ENCODE data around the gene GFAP. TPM values are rescaled to one million over a fixed set of nuclear protein-coding genes. Genes with fewer than 3 reads are reported as not detected.

The GFAP gene
- total and polyA plus RNA-seq, 4 donors: 0.24 to 0.42 (median 0.33) TPM; not detected in 1

- no peak for TF ChIP-seq RXRA (IDR thresholded peaks at IDR 0.05)
- H3K9me3 ChIP-seq (ENCODE audit: control insufficient read depth in 4 of 4, low read length in 3 of 4): no peaks in the 10 kb centered on the region
- 93% methylated on average over 12 of the region's 12 CpGs for WGBS
- DNase-seq (ENCODE audit: low spot score): no peak
- H3K4me1 ChIP-seq (ENCODE audit: control insufficient read depth in 4 of 4, insufficient read depth in 4 of 4, low read length in 3 of 4): no peaks in the 10 kb centered on the region
- no peaks in the 10 kb centered on the region for H3K27me3 ChIP-seq (ENCODE audit: control insufficient read depth in 4 of 4, insufficient read depth in 4 of 4, low read length in 3 of 4)
- no peak overlapping the region for H3K9ac ChIP-seq (ENCODE audit: low read depth in 1 of 2, low read length in 2 of 2)
- peaks cover 13 to 74% (median 51%) of the 10 kb centered on the region in 4 donors for H3K36me3 ChIP-seq (ENCODE audit: control insufficient read depth in 4 of 4, insufficient read depth in 3 of 4, low read depth in 1 of 4, low read length in 3 of 4)
- H3K27ac ChIP-seq (ENCODE audit: low read depth in 1 of 2, low read length in 2 of 2): no peak overlapping the region
- no peak overlapping the region for H3K4me3 ChIP-seq (ENCODE audit: low read depth in 1 of 3, low read length in 3 of 3)
These were observed 43.7 kb downstream of the GFAP start for GRCh38 chr17:44871556-44871955.

- Histone ChIP-seq H3K36me3 (ENCODE audit: control insufficient read depth in 4 of 4, insufficient read depth in 3 of 4, low read depth in 1 of 4, low read length in 3 of 4) (peaks cover 11 to 74% (median 51%) of the 10 kb centered on the region in 4 donors), H3K4me3 (ENCODE audit: low read depth in 1 of 3, low read length in 3 of 3) (no peak overlapping the region), H3K27ac (ENCODE audit: low read depth in 1 of 2, low read length in 2 of 2) (no peak overlapping the region), H3K9me3 (ENCODE audit: control insufficient read depth in 4 of 4, low read length in 3 of 4) (no peaks in the 10 kb centered on the region), H3K27me3 (ENCODE audit: control insufficient read depth in 4 of 4, insufficient read depth in 4 of 4, low read length in 3 of 4) (no peaks in the 10 kb centered on the region), H3K4me1 (ENCODE audit: control insufficient read depth in 4 of 4, insufficient read depth in 4 of 4, low read length in 3 of 4) (peaks cover 0 to under 1% (median 0%) of the 10 kb centered on the region in 4 donors), H3K9ac (ENCODE audit: low read depth in 1 of 2, low read length in 2 of 2) (no peak overlapping the region)
- WGBS: 95% methylated on average over 3 of the region's 3 CpGs
- TF ChIP-seq HNF4G (IDR thresholded peaks at IDR 0.05) (no peak), NR2F2 (IDR thresholded peaks at IDR 0.05) (no peak), FOXA1 (IDR thresholded peaks at IDR 0.05) (no peak), HNF4A (conservative IDR thresholded peaks at IDR 0.05) (no peak), RXRA (IDR thresholded peaks at IDR 0.05) (no peak), FOXA2 (IDR thresholded peaks at IDR 0.05) (no peak)
- TF ChIP-seq, protein P1, sequence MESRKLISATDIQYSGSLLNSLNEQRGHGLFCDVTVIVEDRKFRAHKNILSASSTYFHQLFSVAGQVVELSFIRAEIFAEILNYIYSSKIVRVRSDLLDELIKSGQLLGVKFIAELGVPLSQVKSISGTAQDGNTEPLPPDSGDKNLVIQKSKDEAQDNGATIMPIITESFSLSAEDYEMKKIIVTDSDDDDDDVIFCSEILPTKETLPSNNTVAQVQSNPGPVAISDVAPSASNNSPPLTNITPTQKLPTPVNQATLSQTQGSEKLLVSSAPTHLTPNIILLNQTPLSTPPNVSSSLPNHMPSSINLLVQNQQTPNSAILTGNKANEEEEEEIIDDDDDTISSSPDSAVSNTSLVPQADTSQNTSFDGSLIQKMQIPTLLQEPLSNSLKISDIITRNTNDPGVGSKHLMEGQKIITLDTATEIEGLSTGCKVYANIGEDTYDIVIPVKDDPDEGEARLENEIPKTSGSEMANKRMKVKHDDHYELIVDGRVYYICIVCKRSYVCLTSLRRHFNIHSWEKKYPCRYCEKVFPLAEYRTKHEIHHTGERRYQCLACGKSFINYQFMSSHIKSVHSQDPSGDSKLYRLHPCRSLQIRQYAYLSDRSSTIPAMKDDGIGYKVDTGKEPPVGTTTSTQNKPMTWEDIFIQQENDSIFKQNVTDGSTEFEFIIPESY (IDR thresholded peaks at IDR 0.05): no peak
- no peak for DNase-seq (ENCODE audit: low spot score)
These were observed 47.5 kb downstream of the GFAP start for GRCh38 chr17:44867841-44868240.

DNA sequence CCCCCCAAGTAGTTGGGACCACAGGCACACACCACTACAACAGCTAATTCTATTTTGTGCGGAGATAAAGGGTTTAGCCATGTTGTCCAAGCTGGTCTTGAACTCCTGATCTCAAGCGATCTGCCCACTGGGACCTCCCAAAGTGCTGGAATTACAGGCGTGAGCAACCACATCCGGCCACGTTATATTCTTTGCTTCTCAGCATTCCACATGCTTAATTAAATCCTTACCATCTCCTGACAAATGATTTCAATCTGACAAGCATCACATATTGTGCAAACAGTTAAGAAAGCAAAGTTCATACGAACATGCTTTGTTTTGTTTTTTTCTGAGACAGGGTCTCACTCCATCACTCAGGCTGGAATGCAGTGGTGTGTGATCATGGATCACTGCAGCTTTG, 49.4 kb downstream of the GFAP start:
- H3K27ac ChIP-seq (ENCODE audit: low read depth in 1 of 2, low read length in 2 of 2): no peak overlapping the region
- H3K36me3 ChIP-seq (ENCODE audit: control insufficient read depth in 4 of 4, insufficient read depth in 3 of 4, low read depth in 1 of 4, low read length in 3 of 4): peaks cover 12 to 72% (median 43%) of the 10 kb centered on the region in 4 donors

GRCh38 chr17:44865231-44865660, 50.1 kb downstream of the GFAP start:
- Histone ChIP-seq H3K27ac (ENCODE audit: low read depth in 1 of 2, low read length in 2 of 2) (no peak overlapping the region), H3K9ac (ENCODE audit: low read depth in 1 of 2, low read length in 2 of 2) (no peak overlapping the region), H3K9me3 (ENCODE audit: control insufficient read depth in 4 of 4, low read length in 3 of 4) (no peaks in the 10 kb centered on the region), H3K27me3 (ENCODE audit: control insufficient read depth in 4 of 4, insufficient read depth in 4 of 4, low read length in 3 of 4) (no peaks in the 10 kb centered on the region), H3K36me3 (ENCODE audit: control insufficient read depth in 4 of 4, insufficient read depth in 3 of 4, low read depth in 1 of 4, low read length in 3 of 4) (peaks cover 15 to 73% (median 43%) of the 10 kb centered on the region in 4 donors), H3K4me3 (ENCODE audit: low read depth in 1 of 3, low read length in 3 of 3) (no peak overlapping the region), H3K4me1 (ENCODE audit: control insufficient read depth in 4 of 4, insufficient read depth in 4 of 4, low read length in 3 of 4) (peaks cover 0 to 8% (median 5%) of the 10 kb centered on the region in 4 donors)
- DNase-seq (ENCODE audit: low spot score): peak; percentile 70
- TF ChIP-seq EGR1 (IDR thresholded peaks at IDR 0.05; ENCODE audit: low read depth in 2 of 2) (no peak), FOXA2 (IDR thresholded peaks at IDR 0.05) (no peak), CTCF (IDR thresholded peaks at IDR 0.05; ENCODE audit: low read depth, low read length, missing input control) (peak; percentile 90), TAF1 (conservative IDR thresholded peaks at IDR 0.05) (no peak), SP1 (IDR thresholded peaks at IDR 0.05) (no peak), YY1 (IDR thresholded peaks at IDR 0.05) (no peak), JUND (IDR thresholded peaks at IDR 0.05) (no peak), RAD21 (IDR thresholded peaks at IDR 0.05) (peak; percentile 76 to 83), HNF4A (conservative IDR thresholded peaks at IDR 0.05) (no peak), FOXA1 (IDR thresholded peaks at IDR 0.05) (no peak), RXRA (IDR thresholded peaks at IDR 0.05) (no peak), HNF4G (IDR thresholded peaks at IDR 0.05) (no peak)
- TF ChIP-seq, protein P2, sequence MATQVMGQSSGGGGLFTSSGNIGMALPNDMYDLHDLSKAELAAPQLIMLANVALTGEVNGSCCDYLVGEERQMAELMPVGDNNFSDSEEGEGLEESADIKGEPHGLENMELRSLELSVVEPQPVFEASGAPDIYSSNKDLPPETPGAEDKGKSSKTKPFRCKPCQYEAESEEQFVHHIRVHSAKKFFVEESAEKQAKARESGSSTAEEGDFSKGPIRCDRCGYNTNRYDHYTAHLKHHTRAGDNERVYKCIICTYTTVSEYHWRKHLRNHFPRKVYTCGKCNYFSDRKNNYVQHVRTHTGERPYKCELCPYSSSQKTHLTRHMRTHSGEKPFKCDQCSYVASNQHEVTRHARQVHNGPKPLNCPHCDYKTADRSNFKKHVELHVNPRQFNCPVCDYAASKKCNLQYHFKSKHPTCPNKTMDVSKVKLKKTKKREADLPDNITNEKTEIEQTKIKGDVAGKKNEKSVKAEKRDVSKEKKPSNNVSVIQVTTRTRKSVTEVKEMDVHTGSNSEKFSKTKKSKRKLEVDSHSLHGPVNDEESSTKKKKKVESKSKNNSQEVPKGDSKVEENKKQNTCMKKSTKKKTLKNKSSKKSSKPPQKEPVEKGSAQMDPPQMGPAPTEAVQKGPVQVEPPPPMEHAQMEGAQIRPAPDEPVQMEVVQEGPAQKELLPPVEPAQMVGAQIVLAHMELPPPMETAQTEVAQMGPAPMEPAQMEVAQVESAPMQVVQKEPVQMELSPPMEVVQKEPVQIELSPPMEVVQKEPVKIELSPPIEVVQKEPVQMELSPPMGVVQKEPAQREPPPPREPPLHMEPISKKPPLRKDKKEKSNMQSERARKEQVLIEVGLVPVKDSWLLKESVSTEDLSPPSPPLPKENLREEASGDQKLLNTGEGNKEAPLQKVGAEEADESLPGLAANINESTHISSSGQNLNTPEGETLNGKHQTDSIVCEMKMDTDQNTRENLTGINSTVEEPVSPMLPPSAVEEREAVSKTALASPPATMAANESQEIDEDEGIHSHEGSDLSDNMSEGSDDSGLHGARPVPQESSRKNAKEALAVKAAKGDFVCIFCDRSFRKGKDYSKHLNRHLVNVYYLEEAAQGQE (IDR thresholded peaks at IDR 0.05): no peak
- 70% methylated on average over 1 of the region's 1 CpG for WGBS

More for the DNA sequence above, 49.4 kb downstream of the GFAP start:
- no peaks in the 10 kb centered on the region for H3K9me3 ChIP-seq (ENCODE audit: control insufficient read depth in 4 of 4, low read length in 3 of 4)
- no peaks in the 10 kb centered on the region for H3K27me3 ChIP-seq (ENCODE audit: control insufficient read depth in 4 of 4, insufficient read depth in 4 of 4, low read length in 3 of 4)
- H3K4me3 ChIP-seq (ENCODE audit: low read depth in 1 of 3, low read length in 3 of 3): no peak overlapping the region
- H3K9ac ChIP-seq (ENCODE audit: low read depth in 1 of 2, low read length in 2 of 2): no peak overlapping the region
- TF ChIP-seq EGR1 (IDR thresholded peaks at IDR 0.05; ENCODE audit: low read depth in 2 of 2): no peak
- no peak for TF ChIP-seq SP1 (IDR thresholded peaks at IDR 0.05)
- TF ChIP-seq HNF4G (IDR thresholded peaks at IDR 0.05): no peak
- 91% methylated on average over 6 of the region's 6 CpGs for WGBS
- DNase-seq (ENCODE audit: low spot score): no peak
- peaks cover 0 to 8% (median 5%) of the 10 kb centered on the region in 4 donors for H3K4me1 ChIP-seq (ENCODE audit: control insufficient read depth in 4 of 4, insufficient read depth in 4 of 4, low read length in 3 of 4)

All from liver (tissue), 9 donors.